HG02610 (cell line): Measurements from ENCODE around the gene ST6GALNAC3.
A peak's percentile ranks its signal among the peaks of the same experiment; 100 is the strongest.

Source experiments
- ATAC-seq: cut with Tn5 transposase; IDR thresholded peaks from one replicate; pipeline ENCODE4 v1.9.1; 2021; ENCODE audit warnings: mild to moderate bottlenecking, moderate library complexity; ENCODE audit not compliant: unreplicated experiment

ST6GALNAC3 gene

DNA sequence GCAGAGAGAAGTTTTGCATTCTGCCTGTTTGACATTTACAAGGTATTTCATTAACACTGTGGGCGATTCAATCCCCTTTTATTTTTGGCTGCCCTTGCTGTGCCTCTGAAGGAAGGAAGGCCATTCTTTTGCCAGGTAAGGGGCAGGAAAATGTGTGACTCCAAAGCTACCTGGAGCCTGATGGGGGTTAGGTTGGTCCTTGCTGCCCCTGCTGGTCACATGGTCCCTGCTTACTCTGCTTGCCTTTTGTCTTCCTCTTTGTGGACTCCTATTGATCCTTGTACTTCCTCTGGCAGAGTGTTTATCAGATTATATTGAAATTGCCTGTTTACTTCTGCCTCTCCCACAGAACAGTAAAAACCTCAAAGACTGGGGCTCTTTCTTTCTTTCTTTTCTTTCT is 65.7 kb downstream of the ST6GALNAC3 start:
- no peak for ATAC-seq

DNA sequence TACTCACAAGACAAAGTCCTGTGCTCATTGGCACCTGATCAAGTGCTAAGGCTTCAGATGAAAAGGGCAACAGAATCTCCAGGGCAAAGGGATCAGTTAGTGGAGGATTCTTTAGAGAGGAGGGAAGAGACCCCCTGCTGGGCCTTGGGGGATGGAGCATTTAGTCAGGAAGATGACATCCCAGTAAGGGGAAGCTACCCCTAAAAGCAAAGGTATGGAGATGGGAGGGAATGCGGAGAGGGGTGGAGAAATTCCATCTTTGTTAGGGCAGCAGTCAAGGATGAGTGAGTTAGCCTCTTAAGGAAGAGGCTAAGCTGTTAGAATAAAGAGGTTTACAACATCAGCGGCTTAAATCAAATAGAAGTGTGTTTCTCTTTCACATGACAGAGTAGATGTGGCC is 67.4 kb downstream of the ST6GALNAC3 start:
- ATAC-seq: no peak

DNA sequence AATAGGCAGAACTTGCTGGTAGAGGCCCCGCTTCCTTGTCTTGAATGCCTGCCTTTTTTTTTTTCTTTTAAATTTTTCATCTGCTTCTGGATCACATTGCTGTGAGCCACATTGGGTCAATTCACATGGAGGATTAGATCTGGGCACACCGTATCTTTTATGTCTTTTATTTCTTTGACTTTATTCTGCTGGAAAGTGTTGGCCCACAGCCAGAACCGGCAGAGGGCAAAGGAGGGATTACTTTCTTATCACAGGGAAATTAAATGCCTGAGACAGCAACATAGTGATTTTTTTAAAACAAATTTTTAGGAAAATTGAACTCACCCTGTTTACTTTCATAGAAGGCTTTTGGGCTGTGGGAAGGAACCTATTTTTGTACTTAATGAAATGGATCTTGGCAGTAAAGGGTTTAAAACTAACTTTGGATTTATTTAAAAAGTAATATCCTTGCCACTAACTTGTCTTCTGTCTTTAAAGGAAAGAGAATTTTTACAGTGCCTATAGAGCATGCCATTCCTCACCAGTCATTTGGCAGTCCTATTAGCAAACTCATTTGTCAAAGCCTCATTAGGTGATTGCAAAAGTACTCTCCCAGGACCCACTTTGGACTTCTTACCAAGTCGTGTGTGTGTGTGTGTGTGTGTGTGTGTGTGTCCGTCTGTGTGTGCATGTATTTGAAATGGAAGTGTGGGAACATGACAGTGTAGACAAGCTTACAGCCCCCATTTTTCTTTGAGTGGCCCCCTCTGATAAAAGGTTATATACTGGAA is 68.4 kb downstream of the ST6GALNAC3 start:
- ATAC-seq: no peak

GRCh38 chr1:76144247-76144646 is 69.7 kb downstream of the ST6GALNAC3 start:
- no peak for ATAC-seq

GRCh38 chr1:76145332-76145731 is 70.8 kb downstream of the ST6GALNAC3 start:
- ATAC-seq: no peak

DNA sequence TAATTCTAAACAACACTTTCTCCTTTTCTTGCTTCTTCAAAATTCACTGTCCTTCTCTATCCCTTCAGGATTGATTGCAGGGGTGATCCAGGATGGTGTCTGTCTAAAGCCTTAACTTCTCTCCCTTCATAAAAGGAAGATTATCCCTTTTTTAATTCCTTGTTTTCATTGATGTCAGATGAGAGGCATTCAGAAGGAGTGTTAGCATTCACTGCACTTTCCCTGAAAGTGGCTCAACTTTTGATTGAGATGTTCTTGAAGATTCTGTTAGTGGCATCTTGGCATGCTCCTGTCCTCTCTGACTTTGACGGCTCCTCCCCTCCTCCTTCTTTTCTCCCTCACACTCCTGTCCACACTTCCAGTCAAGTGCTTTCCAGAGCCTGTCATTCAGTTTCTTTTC is 71.6 kb downstream of the ST6GALNAC3 start:
- no peak for ATAC-seq

DNA sequence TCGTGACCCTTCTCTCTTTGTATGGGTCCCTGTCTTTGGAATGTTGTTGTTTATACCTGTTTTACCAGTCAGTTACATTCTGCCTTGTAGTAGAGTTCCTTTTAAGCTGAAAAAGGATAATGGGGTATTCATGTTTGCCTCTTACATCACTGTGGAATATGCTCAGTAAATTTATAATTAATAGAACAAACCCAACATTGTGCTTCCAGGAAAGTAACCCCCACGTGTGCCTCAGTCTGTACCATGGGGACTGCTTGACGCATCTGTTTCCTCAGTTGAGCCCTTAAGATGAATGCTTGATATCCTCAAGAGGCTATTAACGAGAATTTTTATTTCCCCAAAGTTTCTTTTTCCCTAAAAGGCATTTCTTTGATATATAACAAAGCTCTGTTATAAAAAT is 73.4 kb downstream of the ST6GALNAC3 start:
- no peak for ATAC-seq

DNA sequence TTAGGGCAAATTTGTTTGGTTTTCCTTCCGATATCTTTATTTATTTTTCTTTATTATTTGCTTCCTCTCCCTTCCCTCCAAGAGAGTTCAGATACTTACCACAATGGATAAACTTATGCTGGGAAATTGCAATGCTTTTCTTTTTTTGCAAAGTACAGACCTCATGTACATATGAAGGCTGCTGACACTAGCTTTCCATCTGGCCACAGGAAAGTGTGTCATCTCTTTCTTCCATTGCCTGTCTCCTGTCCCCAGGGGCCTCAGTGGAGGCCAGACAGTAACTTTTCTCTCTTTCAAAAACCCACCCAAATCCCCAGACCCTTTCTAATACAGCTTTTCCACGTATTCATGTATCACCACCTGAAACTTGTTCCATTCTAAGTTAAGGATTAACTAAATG is 73.9 kb downstream of the ST6GALNAC3 start:
- no peak for ATAC-seq

GRCh38 chr1:76153841-76154205 is 79.3 kb downstream of the ST6GALNAC3 start:
- ATAC-seq: no peak

- ATAC-seq: peak; percentile 93
Observed at GRCh38 chr1:76154206-76154956, 79.8 kb downstream of the ST6GALNAC3 start.

- no peak for ATAC-seq
Observed at GRCh38 chr1:76156987-76157386, 82.4 kb downstream of the ST6GALNAC3 start.

DNA sequence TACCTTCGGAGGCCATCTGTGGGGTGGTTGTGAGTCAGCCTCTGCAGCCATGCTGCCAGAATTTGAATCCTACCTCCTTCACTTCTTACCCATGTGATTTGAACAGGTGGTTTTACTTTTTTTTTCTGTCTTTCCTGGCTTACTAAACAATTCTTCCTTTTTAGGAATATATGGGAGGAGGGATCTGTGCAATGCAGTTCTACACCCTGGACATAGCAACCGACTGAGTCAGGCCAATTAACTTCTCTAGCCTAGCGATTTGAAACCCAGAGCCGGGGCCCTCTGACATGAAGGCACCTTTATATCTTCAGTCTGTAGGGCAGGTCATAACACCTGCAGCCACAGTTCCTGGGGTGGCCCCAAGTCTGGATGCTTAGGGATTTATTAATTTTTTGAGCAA is 83.6 kb downstream of the ST6GALNAC3 start:
- no peak for ATAC-seq

GRCh38 chr1:76160225-76160624 is 85.7 kb downstream of the ST6GALNAC3 start:
- no peak for ATAC-seq

- ATAC-seq: no peak
Observed at GRCh38 chr1:76161451-76161850, 86.9 kb downstream of the ST6GALNAC3 start.

DNA sequence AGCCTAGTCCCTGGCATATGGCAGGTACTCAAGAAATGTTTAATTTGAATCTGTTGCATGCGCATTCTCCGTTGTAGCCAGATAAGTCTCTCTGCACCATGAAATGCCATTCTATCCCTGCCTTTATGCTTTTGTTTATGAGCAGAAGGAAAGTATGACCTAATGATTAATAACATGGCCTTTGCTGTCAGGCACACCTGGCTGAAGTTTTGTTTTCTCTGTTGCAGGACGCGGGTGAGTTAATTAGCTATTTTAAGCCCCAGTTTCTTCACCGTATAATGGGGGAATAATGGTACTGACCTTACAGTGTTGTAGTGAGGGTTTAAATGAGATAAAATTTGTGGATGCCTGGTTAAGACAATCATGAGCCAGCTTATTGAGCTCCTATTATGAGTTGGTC is 87.7 kb downstream of the ST6GALNAC3 start:
- ATAC-seq: no peak

DNA sequence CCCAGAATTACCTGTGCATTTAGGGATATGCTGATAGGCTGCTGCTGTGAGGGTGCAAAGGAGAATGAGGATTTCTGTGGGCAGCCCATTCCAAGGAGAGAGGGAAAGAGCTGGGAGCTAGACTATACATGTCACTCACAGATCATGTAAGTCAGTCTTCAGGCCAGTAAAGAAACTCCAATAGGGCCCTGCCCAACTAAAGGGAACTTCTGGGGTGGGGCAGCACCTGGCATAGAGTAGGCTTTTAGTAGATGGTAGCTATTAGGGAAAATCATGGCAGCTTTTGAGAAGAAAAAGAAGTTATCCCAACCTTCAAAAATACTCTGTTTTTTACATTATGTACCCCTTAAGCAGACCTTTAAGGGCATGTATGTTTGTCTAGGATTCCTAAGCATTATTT is 89.6 kb downstream of the ST6GALNAC3 start:
- no peak for ATAC-seq

DNA sequence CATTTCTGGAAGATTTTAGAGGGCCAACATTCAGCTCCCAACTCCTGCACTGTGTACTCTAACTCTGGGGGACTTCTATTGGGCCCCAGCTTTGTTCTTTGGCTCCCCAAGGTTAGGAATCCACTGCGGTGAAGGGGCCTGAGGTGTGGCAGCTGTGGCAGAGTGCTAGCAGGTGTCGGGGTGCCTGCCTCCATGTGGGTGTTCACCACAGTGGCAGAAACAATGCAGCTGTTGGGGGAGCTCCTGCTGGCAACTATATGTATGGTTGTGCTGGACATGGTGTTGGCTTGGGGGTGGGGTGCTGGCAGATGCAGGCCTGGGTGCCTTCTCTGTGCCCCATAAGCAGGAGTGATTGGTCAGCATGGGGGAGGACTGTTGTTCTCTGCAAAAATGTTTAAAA is 95.5 kb downstream of the ST6GALNAC3 start:
- no peak for ATAC-seq

- no peak for ATAC-seq
Observed at GRCh38 chr1:76170513-76170912, 96.0 kb downstream of the ST6GALNAC3 start.

GRCh38 chr1:76176000-76176399 is 101.5 kb downstream of the ST6GALNAC3 start:
- no peak for ATAC-seq

- ATAC-seq: no peak
Observed at GRCh38 chr1:76177615-76178014, 103.1 kb downstream of the ST6GALNAC3 start.

DNA sequence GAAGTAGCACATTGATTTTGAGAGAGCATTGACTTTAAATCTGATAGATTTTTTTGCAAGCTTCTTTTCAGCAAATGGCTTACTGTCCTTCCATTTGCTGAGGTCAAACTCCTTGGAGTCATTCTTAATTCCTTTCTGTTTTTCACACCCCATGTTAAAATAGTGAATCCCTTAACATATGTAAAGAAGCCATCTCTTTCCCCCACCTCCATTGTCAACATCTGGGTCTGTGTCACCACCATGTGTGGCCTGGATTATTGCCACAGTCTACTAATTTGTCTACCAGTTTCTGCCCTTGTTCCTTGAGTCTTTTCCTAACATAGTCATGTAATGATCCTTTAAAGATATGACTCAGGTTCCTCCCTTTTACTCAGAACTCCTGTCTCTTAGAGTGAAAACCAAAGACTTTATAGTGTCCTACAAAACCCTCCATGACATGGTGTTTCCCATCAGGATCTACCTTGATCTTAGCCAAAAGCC is 104.7 kb downstream of the ST6GALNAC3 start:
- no peak for ATAC-seq

DNA sequence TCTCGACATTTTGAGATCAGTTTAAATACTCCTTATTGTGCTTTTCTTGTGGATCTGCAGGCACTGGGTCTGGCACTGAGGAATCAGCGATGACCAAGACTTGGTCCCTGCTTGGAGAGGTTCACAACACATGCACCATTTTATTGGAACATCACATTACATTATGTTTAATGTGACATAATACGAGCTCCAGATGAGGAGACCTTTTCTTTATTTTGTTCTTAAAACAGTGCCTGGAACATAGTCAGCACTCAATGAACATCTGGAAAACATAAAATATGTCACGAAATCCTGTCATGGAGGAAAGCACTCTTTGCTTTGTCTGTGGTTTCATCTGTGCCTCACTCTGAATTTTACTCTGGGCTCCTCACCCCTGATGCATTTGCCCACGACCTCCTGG is 110.7 kb downstream of the ST6GALNAC3 start:
- no peak for ATAC-seq
